Measurements from ENCODE around the gene HPGDS. TPM values are rescaled to one million over a fixed set of nuclear protein-coding genes. Genes with fewer than 3 reads are reported as not detected.

The HPGDS gene
- total and polyA plus RNA-seq, 10 of the 15 experiments (the other 5 are each of a cell fraction or from before 2014, with no cell fraction given) = not detected

GRCh38 chr4:94256828-94257227 lies 85.8 kb downstream of the HPGDS start:
- Histone ChIP-seq H3K4me2 (ENCODE audit: control insufficient read depth, insufficient read depth) (no peak overlapping the region), H4K20me1 (ENCODE audit: control insufficient read depth, insufficient read depth) (no peaks in the 10 kb centered on the region), H3K4me3 (no peak overlapping the region), H3K79me2 (ENCODE audit: control insufficient read depth, insufficient read depth, low read length) (no peaks in the 10 kb centered on the region), H3K4me1 (ENCODE audit: control insufficient read depth, insufficient read depth, low read length) (no peaks in the 10 kb centered on the region), H2AFZ (ENCODE audit: control insufficient read depth, low read depth, low read length) (no peak overlapping the region), H3K9me3 (replicated peaks; ENCODE audit: control insufficient read depth, insufficient read depth, low read length) (no peaks in the 10 kb centered on the region), H3K27ac (ENCODE audit: control insufficient read depth, insufficient read depth) (no peak overlapping the region), H3K9ac (ENCODE audit: control insufficient read depth, insufficient read depth, low read length) (no peak overlapping the region), H3K27me3 (replicated peaks in 1 of 2; ENCODE audit: control insufficient read depth in 2 of 2, insufficient read depth in 2 of 2, low read length in 1 of 2) (no peaks in the 10 kb centered on the region), H3K36me3 (ENCODE audit: control insufficient read depth in 2 of 2, insufficient read depth in 2 of 2, low read length in 1 of 2) (peaks cover 0 to 20% of the 10 kb centered on the region in 2 experiments)
- FAIRE-seq (no peak), ATAC-seq (peak; percentile 47; the same call in 2 of the 3 replicates), DNase-seq (ENCODE audit: low read depth, low spot score) (no peak)
- SMC1A ChIA-PET (ENCODE audit: uncharacterized antibody, unreplicated experiment) = interaction anchor here (1.1 kb wide), 1 partner anchor 547 kb away, joined by 3 read pairs; no protein-coding TSS in a partner anchor
- BruUV-seq (replicated peaks) = no TSS peak
- CTCF ChIA-PET = no interaction called here
- in situ Hi-C loops (cut with MboI) (no loop called here), intact Hi-C loops (cut with micrococcal nuclease; ENCODE audit: unreplicated experiment) (loop anchor here (2.0 kb wide), 1 partner anchor 468 kb away; no protein-coding TSS in a partner anchor)
- RAD21 ChIA-PET (ENCODE audit: unreplicated experiment) = no interaction called here
- TF ChIP-seq JUND (IDR thresholded peaks at IDR 0.05; ENCODE audit: low read depth, low read length) = no peak
- peak in 2 of 3 experiments; percentile 20 to 23; a peak in 1 of 6 replicates for TF ChIP-seq CTCF (IDR thresholded peaks at IDR 0.05 in 2 of 3, conservative IDR thresholded peaks at IDR 0.05 in 1 of 3; ENCODE audit: control insufficient read depth in 2 of 3, extremely low read depth in 1 of 3, insufficient read depth in 1 of 3, low read depth in 3 of 3, low read length in 3 of 3)
- peak; percentile 28; the same call in 1 of the 2 replicates for TF ChIP-seq RAD21 (IDR thresholded peaks at IDR 0.05; ENCODE audit: insufficient read depth, low read depth, low read length)
- POLR2A ChIA-PET = no interaction called here

- Histone ChIP-seq H3K4me1 (ENCODE audit: control insufficient read depth, insufficient read depth, low read length) (no peaks in the 10 kb centered on the region), H3K4me3 (no peak overlapping the region), H3K9ac (ENCODE audit: control insufficient read depth, insufficient read depth, low read length) (no peak overlapping the region), H3K27me3 (replicated peaks in 1 of 2; ENCODE audit: control insufficient read depth in 2 of 2, insufficient read depth in 2 of 2, low read length in 1 of 2) (no peaks in the 10 kb centered on the region), H3K9me3 (replicated peaks; ENCODE audit: control insufficient read depth, insufficient read depth, low read length) (no peaks in the 10 kb centered on the region), H3K4me2 (ENCODE audit: control insufficient read depth, insufficient read depth) (no peak overlapping the region), H3K36me3 (ENCODE audit: control insufficient read depth in 2 of 2, insufficient read depth in 2 of 2, low read length in 1 of 2) (peaks cover 0 to 15% of the 10 kb centered on the region in 2 experiments), H4K20me1 (ENCODE audit: control insufficient read depth, insufficient read depth) (no peaks in the 10 kb centered on the region), H3K79me2 (ENCODE audit: control insufficient read depth, insufficient read depth, low read length) (no peaks in the 10 kb centered on the region), H2AFZ (ENCODE audit: control insufficient read depth, low read depth, low read length) (no peak overlapping the region), H3K27ac (ENCODE audit: control insufficient read depth, insufficient read depth) (no peak overlapping the region)
- BruUV-seq (replicated peaks) = no TSS peak
- ChIA-PET CTCF (interaction anchor here (1.9 kb wide), 1 partner anchor 10 kb away, joined by 5 read pairs; no protein-coding TSS in a partner anchor), POLR2A (no interaction called here), RAD21 (ENCODE audit: unreplicated experiment) (no interaction called here), SMC1A (ENCODE audit: uncharacterized antibody, unreplicated experiment) (interaction anchor here (1.1 kb wide), 1 partner anchor 546 kb away, joined by 3 read pairs; no protein-coding TSS in a partner anchor)
- no peak for DNase-seq (ENCODE audit: low read depth, low spot score)
- FAIRE-seq = no peak
- 75% methylated on average over 8 of the region's 8 CpGs for WGBS (ENCODE audit: insufficient coverage, insufficient replicate concordance, low lambda C conversion rate, missing lambda C conversion rate)
- ATAC-seq = peak; percentile 44
- in situ Hi-C loops (cut with MboI) (no loop called here), intact Hi-C loops (cut with micrococcal nuclease; ENCODE audit: unreplicated experiment) (loop anchor here (2.0 kb wide), 1 partner anchor 467 kb away; no protein-coding TSS in a partner anchor)
- TF ChIP-seq BCLAF1 (IDR thresholded peaks at IDR 0.05) = no peak
- TF ChIP-seq SP1 (IDR thresholded peaks at IDR 0.05; ENCODE audit: low read depth, low read length) = no peak
- TF ChIP-seq SMC3 (IDR thresholded peaks at IDR 0.05; ENCODE audit: borderline replicate concordance, low read length) = no peak
- TF ChIP-seq MTA2 (IDR thresholded peaks at IDR 0.05; ENCODE audit: low read depth) = no peak
Measured at GRCh38 chr4:94256144-94256783, 86.4 kb downstream of the HPGDS start.
